IPS-11a (cell line): ENCODE data around the gene SST.

Source experiments
- H3K4me3 ChIP-seq: one replicate; pipeline ENCODE4 v1.5.1; 2013; ENCODE audit warnings: low read depth, low read length, control low read depth

Gene SST

DNA sequence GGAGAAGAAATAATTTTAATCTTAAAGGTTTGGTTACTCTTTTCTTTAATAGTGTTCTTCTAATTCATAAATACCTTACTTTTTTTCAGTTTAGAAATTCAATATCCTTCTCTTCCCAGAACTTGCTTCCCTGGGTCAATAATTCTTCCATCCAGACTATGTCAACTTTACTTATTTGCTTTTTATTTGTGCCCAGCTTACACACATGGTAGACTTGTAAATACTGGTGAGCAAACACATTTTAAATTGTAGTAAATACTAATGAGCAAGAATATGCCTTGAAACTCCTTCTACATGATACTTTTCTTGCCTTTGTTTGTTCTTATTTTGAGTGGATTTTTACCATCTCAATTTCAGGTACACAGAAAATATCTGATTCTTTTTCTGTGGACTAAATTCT is 33.7 kb downstream of the SST start:
- no peak overlapping the region for H3K4me3 ChIP-seq

DNA sequence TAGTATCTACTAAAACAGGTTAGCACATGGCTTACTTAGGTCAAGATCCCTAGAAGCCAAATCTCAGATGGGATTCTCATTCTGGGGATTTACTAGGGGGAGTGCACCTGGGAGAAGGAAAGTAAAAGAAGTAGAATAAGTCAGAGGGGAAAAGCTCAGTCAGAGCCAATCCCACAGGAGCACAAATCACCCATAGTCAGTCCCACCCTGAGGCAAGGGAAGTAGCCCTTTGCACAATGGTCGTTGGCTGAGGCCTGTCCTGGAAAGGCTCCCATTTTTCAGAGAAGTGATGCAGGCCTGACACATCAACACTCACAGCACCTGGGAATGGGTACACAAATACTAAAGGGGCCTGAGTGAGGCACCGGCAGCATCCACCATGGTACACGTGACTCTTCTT is 39.8 kb downstream of the SST start:
- H3K4me3 ChIP-seq = no peak overlapping the region

DNA sequence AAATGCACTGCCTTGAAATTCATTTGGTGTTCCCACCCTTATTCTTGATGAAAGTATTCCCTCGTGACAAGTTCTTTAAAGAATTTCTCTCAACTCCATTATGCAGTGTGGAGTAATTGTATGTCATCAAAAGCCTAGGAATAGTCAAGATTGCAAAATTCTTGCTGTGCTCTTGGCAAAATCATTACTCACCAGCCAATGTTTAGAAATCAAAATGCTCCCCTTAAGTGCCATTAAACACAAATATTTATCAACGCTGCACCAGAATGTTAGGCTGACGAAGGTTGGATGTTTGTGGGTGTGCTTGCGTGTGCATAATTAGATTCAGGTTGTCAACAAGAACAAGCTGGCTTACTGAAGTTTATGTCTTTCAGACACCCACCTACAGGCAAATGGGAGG is 40.5 kb downstream of the SST start:
- no peak overlapping the region for H3K4me3 ChIP-seq

DNA sequence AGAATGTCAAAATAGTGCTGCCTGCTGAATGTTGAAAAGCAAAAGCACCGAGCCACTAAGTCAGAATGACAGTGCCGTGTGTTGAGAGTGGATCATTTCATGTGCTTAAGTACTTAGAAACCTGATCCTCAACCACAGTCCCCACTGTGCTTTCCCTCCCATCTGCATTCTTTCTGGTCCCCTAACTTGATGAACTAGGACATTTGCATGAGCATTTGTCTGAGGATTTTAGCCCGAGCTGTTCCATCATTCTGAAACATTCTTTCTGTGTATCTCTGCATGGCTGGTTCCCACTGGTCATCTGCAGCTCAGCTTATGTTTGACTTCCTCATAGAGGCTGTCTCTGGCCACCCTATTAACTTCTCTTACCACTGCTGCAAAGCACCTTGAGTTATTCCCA is 42.0 kb downstream of the SST start:
- no peak overlapping the region for H3K4me3 ChIP-seq

DNA sequence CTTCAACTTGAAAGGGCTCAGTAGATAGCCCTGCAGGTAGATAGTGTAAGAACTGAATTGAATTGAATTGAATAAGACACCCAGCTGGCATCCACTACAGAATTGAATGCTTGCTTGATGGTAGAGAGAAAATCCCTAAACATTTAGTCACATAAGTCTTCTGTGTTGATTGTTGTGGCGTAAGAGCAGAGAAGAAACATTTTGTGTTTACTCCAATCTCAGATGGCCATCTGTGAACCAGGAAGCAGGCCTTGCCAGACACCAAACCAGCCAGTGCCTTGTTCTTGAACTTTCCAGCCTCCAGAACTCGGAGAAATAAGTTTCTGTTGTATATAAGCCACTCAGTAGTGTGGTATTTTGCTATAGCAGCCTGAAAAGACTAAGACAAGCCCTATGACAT is 43.6 kb downstream of the SST start:
- no peak overlapping the region for H3K4me3 ChIP-seq

DNA sequence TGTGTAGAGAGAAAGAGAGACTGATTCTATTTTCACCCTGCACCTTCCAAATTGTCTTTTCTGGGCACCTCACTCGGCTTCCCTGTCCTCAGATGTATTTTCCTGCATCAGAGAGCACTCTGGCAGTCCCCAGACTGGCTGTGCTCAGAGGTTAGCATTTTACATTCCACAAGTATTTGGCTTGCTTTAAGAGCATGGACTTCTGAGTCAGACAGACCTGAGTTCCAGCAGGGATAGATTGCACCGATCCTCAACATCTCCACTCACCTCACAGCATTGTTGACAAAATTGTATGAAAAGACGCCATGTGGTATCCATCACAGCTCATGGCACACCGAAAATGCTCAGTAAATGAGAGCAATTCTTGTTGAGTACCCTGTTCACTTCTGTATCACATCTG is 45.6 kb downstream of the SST start:
- no peak overlapping the region for H3K4me3 ChIP-seq

DNA sequence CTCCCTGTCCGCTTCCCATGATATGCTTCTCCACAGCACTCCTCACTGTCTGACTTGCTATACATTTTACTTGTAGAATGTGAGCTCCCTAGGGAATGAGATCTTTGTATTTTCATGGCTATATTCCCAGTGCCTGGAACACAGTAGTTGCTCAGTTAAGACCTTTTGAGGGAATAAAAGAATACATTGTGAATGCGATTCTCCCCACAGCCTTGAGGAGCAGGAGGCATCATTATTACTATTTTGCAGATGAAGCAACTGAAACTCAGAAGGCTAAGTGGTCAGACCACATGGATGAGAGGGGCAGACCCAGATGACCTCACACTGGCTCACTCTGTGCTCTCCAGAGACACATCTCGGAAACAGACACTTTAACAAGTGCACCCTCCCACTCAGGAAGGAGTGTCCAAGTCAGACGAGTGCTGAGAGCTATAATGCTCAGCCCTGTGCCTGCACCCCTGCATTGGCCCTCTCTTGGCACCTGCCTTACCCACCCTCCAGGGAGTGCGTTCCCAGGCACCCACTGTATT is 46.8 kb downstream of the SST start:
- H3K4me3 ChIP-seq = no peak overlapping the region

DNA sequence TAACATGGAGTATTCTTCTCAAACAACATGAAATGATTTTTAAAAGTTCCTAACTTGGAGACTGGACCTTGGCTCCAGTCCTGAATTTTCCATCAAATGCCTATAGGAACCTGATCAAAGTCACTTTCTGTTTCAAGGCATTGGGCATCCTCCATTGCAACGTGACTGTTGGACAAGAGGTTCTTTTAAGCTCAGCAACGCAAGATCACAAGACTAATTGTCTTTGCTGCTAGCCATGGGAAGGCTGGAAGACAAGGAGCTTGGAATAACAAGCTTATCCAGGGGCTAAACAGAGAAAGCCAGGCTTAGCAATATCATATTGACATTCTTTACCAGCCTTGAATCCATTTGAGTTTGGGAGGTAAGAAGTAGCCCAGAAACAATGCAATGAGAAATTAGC is 48.3 kb downstream of the SST start:
- H3K4me3 ChIP-seq = no peak overlapping the region

DNA sequence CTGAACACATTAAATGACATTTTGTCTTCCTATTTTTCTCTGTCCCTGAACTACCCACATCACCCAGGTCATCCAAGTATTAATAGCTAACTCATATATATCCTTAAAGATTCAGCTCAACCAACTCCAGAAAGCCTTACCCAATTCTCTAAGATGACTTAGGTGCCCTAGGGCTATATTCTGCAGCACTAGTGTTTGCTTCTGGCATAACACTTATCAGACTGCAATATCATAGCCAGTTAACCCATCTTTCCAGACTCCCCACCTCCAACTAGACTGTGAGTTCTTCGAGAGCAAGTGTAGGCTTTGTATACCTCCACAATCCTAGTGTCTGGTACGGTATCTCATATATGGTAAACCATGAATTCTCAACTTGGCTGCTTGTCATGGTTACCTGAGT is 50.7 kb downstream of the SST start:
- no peak overlapping the region for H3K4me3 ChIP-seq
